H1 (cell line): Measurements from ENCODE around the gene CHSY3. TPM values are rescaled to one million over a fixed set of nuclear protein-coding genes. Genes with fewer than 3 reads are reported as not detected.

Experiments
- CTCF ChIA-PET: fragments of 300-600 bp; sonication (Branson Sonifier 250); formaldehyde crosslinking; loops from one replicate; lab custom pipeline; 2021; ENCODE audit not compliant: partially characterized antibody; lab: Charles Lee
- POLR2A ChIA-PET: fragments of 300-600 bp; sonication (Branson Sonifier 250); formaldehyde crosslinking; loops from one replicate; lab custom pipeline; 2021; ENCODE audit warnings: inconsistent platforms; ENCODE audit not compliant: partially characterized antibody; lab: Charles Lee
- DNase-seq, 2 experiments: peaks; one replicate each; pipeline versions ENCODE4 v3.0.0 to v3.0.0-alpha.2; 2010 to 2022; ENCODE audit warnings: low spot score in 2 of 2, low read depth in 1 of 2, mixed read lengths in 1 of 2
- FAIRE-seq: peaks from 2 replicates; lab custom pipeline; 2011; peaks lifted over from hg19 to GRCh38; lab: Jason Lieb, UNC
- H2AFZ ChIP-seq: 2 replicates; pipeline ENCODE4 v1.8.1; 2012; ENCODE audit warnings: low read length, inconsistent platforms
- H2AK5ac ChIP-seq: 2 replicates; pipeline ENCODE4 v1.6.1; 2013; ENCODE audit warnings: low read depth, low read length
- H2BK120ac ChIP-seq: replicated peaks from 2 replicates; pipeline ENCODE3; 2013; ENCODE audit warnings: low read depth, low read length, inconsistent platforms
- H2BK12ac ChIP-seq: 2 replicates; pipeline ENCODE4 v1.6.1; 2013; ENCODE audit warnings: low read depth, low read length
- H2BK15ac ChIP-seq: 2 replicates; pipeline ENCODE4 v1.6.1; 2013; ENCODE audit warnings: low read length
- H2BK20ac ChIP-seq: 2 replicates; pipeline ENCODE4 v1.6.1; 2013; ENCODE audit warnings: low read length
- H2BK5ac ChIP-seq: 2 replicates; pipeline ENCODE4 v1.6.1; 2013; ENCODE audit warnings: low read depth, low read length
- H3K14ac ChIP-seq: 2 replicates; pipeline ENCODE4 v1.6.1; 2013; ENCODE audit warnings: inconsistent platforms; ENCODE audit not compliant: insufficient read length
- H3K18ac ChIP-seq: 2 replicates; pipeline ENCODE4 v1.6.1; 2013; ENCODE audit warnings: low read length; ENCODE audit errors: extremely low read depth
- H3K23ac ChIP-seq: 2 replicates; pipeline ENCODE4 v1.6.1; 2013; ENCODE audit warnings: inconsistent platforms; ENCODE audit not compliant: insufficient read length
- H3K23me2 ChIP-seq: 2 replicates; pipeline ENCODE4 v1.6.1; 2013; ENCODE audit warnings: low read depth, low read length
- H3K27ac ChIP-seq: 2 replicates; pipeline ENCODE4 v1.6.1; 2011; ENCODE audit warnings: low read depth, low read length, inconsistent platforms
- H3K27me3 ChIP-seq, 4 experiments: replicated peaks in 1 of 4; 1 replicate in 1 of 4; 2 replicates in 3 of 4; pipeline versions ENCODE4 v1.6.1 to v1.8.1; 2011 to 2013; ENCODE audit warnings: low read length in 3 of 4, mild to moderate bottlenecking in 3 of 4, inconsistent platforms in 2 of 4, mixed read lengths in 2 of 4, moderate library complexity in 1 of 4; ENCODE audit not compliant: control insufficient read depth in 3 of 4, insufficient read depth in 3 of 4; ENCODE audit errors: extremely low read depth in 1 of 4
- H3K36me3 ChIP-seq, 4 experiments: 2 replicates each; pipeline versions ENCODE4 v1.6.1 to v1.8.1; 2011 to 2013; ENCODE audit warnings: mild to moderate bottlenecking in 4 of 4, low read length in 3 of 4, moderate library complexity in 2 of 4, control low read depth in 1 of 4, inconsistent platforms in 1 of 4; ENCODE audit not compliant: insufficient read depth in 4 of 4, control insufficient read depth in 2 of 4
- H3K4ac ChIP-seq: replicated peaks from 2 replicates; pipeline ENCODE3; 2013; ENCODE audit warnings: low read length, low read depth, mixed read lengths, inconsistent platforms; ENCODE audit not compliant: insufficient read length
- H3K4me1 ChIP-seq, 4 experiments: replicated peaks in 1 of 4; 1 replicate in 1 of 4; 2 replicates in 3 of 4; pipeline versions ENCODE4 v1.6.1 to v1.8.1; 2011 to 2013; ENCODE audit warnings: low read length in 3 of 4, inconsistent platforms in 2 of 4, mixed read lengths in 1 of 4; ENCODE audit not compliant: insufficient read depth in 4 of 4, control insufficient read depth in 3 of 4
- H3K4me2 ChIP-seq, 2 experiments: 2 replicates each; pipeline versions ENCODE4 v1.6.1 to v1.8.1; 2011 to 2013; ENCODE audit warnings: low read depth in 2 of 2, low read length in 2 of 2, control low read depth in 1 of 2, inconsistent platforms in 1 of 2, mild to moderate bottlenecking in 1 of 2; ENCODE audit not compliant: insufficient read depth in 1 of 2
- H3K4me3 ChIP-seq, 4 experiments: fragments of 200-600, 300-600 bp in 1 of 4; sonication (generic), shearing (Covaris generic), sonication (Bioruptor Twin) in 1 of 4; 2 replicates each; pipeline versions ENCODE4 v1.5.1 to v1.8.1; 2011 to 2016; ENCODE audit warnings: low read length in 4 of 4, low read depth in 3 of 4, control low read depth in 2 of 4, inconsistent platforms in 2 of 4, mild to moderate bottlenecking in 2 of 4, mixed read lengths in 1 of 4, moderate library complexity in 1 of 4; ENCODE audit not compliant: insufficient read depth in 2 of 4; ENCODE audit errors: extremely low read depth in 1 of 4
- H3K56ac ChIP-seq: replicated peaks from 2 replicates; pipeline ENCODE3; 2013; ENCODE audit warnings: low read depth, mild to moderate bottlenecking, mixed read lengths, low read length, inconsistent platforms; ENCODE audit not compliant: insufficient read length
- H3K79me1 ChIP-seq: 2 replicates; pipeline ENCODE4 v1.6.1; 2013; ENCODE audit warnings: low read depth, low read length, control low read depth
- H3K79me2 ChIP-seq, 2 experiments: 2 replicates each; pipeline versions ENCODE4 v1.6.1 to v1.8.1; 2012 to 2013; ENCODE audit warnings: low read length in 2 of 2, mild to moderate bottlenecking in 2 of 2, inconsistent platforms in 1 of 2; ENCODE audit not compliant: insufficient read depth in 2 of 2, control insufficient read depth in 1 of 2
- H3K9ac ChIP-seq, 4 experiments: replicated peaks in 1 of 4; 1 replicate in 1 of 4; 2 replicates in 3 of 4; pipeline versions ENCODE4 v1.6.1 to v1.8.1; 2011 to 2013; ENCODE audit warnings: low read depth in 3 of 4, low read length in 3 of 4, control low read depth in 2 of 4, mild to moderate bottlenecking in 2 of 4, moderate library complexity in 2 of 4, inconsistent platforms in 1 of 4; ENCODE audit errors: extremely low read depth in 1 of 4
- H3K9me3 ChIP-seq, 2 experiments: 2 replicates each; pipeline versions ENCODE4 v1.6.1 to v1.8.1; 2012 to 2013; ENCODE audit warnings: mild to moderate bottlenecking in 2 of 2, moderate library complexity in 2 of 2, control low read depth in 1 of 2, inconsistent platforms in 1 of 2, low read depth in 1 of 2, low read length in 1 of 2, mixed read lengths in 1 of 2; ENCODE audit not compliant: insufficient read depth in 2 of 2
- H4K20me1 ChIP-seq, 2 experiments: replicated peaks in 1 of 2; 2 replicates each; pipeline versions ENCODE3 to v1.8.1; 2011 to 2013; ENCODE audit warnings: inconsistent platforms in 2 of 2, low read length in 2 of 2, mild to moderate bottlenecking in 1 of 2; ENCODE audit not compliant: insufficient read depth in 2 of 2, control insufficient read depth in 1 of 2
- H4K5ac ChIP-seq: 2 replicates; pipeline ENCODE4 v1.6.1; 2013; ENCODE audit warnings: low read length, low read depth, mixed read lengths, inconsistent platforms; ENCODE audit not compliant: insufficient read length
- H4K8ac ChIP-seq: 2 replicates; pipeline ENCODE4 v1.8.0; 2013; ENCODE audit warnings: mild to moderate bottlenecking, moderate library complexity, low read length, inconsistent platforms; ENCODE audit not compliant: insufficient read depth; ENCODE audit errors: extremely low read depth
- H4K91ac ChIP-seq: replicated peaks from 2 replicates; pipeline ENCODE3; 2013; ENCODE audit warnings: low read length, mixed read lengths, inconsistent platforms; ENCODE audit not compliant: insufficient read length
- BACH1 ChIP-seq: IDR thresholded peaks from 2 replicates; pipeline ENCODE4 v1.6.1; 2012; ENCODE audit warnings: low read length, improper control_type of control experiment
- CBX5 ChIP-seq: fragments of 300-800, 300-1000 bp; sonication (generic); IDR thresholded peaks from 2 replicates; pipeline ENCODE4 v1.7.1; 2016; ENCODE audit warnings: antibody characterized with exemption, low read length, low read depth
- CTBP2 ChIP-seq: IDR thresholded peaks from 2 replicates; pipeline ENCODE4 v1.7.0; 2011; ENCODE audit warnings: borderline replicate concordance, mild to moderate bottlenecking, moderate library complexity, mixed read lengths, low read length; ENCODE audit not compliant: insufficient read depth, insufficient read length
- E2F6 ChIP-seq: IDR thresholded peaks from 2 replicates; pipeline ENCODE4 v1.6.1; 2012; ENCODE audit warnings: inconsistent platforms
- EZH2 ChIP-seq: fragments of 200-600 bp; sonication (generic); IDR thresholded peaks from 2 replicates; pipeline ENCODE4 v1.7.1; 2012; ENCODE audit warnings: low read depth, mild to moderate bottlenecking, moderate library complexity, low read length, inconsistent platforms; ENCODE audit not compliant: severe bottlenecking
- KDM5A ChIP-seq: fragments of 200-600 bp; IDR thresholded peaks from 2 replicates; pipeline ENCODE4 v1.7.1; 2012; ENCODE audit warnings: mild to moderate bottlenecking, low read length, inconsistent platforms, mixed read lengths
- NANOG ChIP-seq: IDR thresholded peaks from 2 replicates; pipeline ENCODE4 v1.6.1; 2011; ENCODE audit warnings: low read length, low read depth, mild to moderate bottlenecking, inconsistent platforms; ENCODE audit not compliant: insufficient read depth, poor library complexity, severe bottlenecking
- RXRA ChIP-seq: IDR thresholded peaks from 2 replicates; pipeline ENCODE4 v1.6.1; 2011; ENCODE audit warnings: low read depth, mild to moderate bottlenecking, low read length, moderate library complexity; ENCODE audit not compliant: insufficient read depth
- SUZ12 ChIP-seq: fragments of 200-600 bp; sonication (generic); IDR thresholded peaks from 2 replicates; pipeline ENCODE4 v1.6.1; 2012; ENCODE audit warnings: mild to moderate bottlenecking, inconsistent platforms, low read length, moderate library complexity, mixed read lengths
- WGBS, 2 experiments: shearing (Covaris generic) in 1 of 2; methylation state at CpG; one replicate each; pipeline versions ENCODE4 v1.1.6 to v1.1.7; 2013 to 2015; ENCODE audit warnings: low lambda C conversion rate in 2 of 2, mixed read lengths in 2 of 2, inconsistent platforms in 1 of 2, low coverage in 1 of 2, missing lambda C conversion rate in 1 of 2; ENCODE audit not compliant: insufficient replicate concordance in 2 of 2, insufficient coverage in 1 of 2, insufficient read length in 1 of 2; ENCODE audit errors: extremely low coverage in 1 of 2, missing lambda C conversion rate in 1 of 2; 5-methylcytosine and 5-hydroxymethylcytosine counted together
- polyA plus RNA-seq, 7 experiments: library from polyadenylated mRNA; depleted of rRNA in 3 of 7; stranded (reverse) in 5 of 7; unstranded in 2 of 7; fragments of >200 nt in 5 of 7; fragments of 200-250 nt in 2 of 7; gene quantifications; 1 replicate in 5 of 7; 2 replicates in 1 of 7; 4 replicates in 1 of 7; pipeline versions ENCODE4 v1.2.1 to v1.2.3, GENCODE V29; 2011 to 2013; ENCODE audit warnings: missing spikeins in 2 of 7, mixed read lengths in 2 of 7
- total RNA-seq: library from RNA; stranded (reverse); fragmentation: NEBNext Ultra II Directional; extraction: Animal tissue kit (Norgen Biotek cat#: 25700); gene quantifications from 2 replicates; pipeline ENCODE4 v1.2.1, GENCODE V29; 2021

The CHSY3 gene
- total and polyA plus RNA-seq, 2 of the 8 experiments (the other 6 are each of a cell fraction or from before 2014, with no cell fraction given), result 0.24 to 1.8 TPM

GRCh38 chr5:130099008-130099407 is 194.7 kb downstream of the CHSY3 start:
- Histone ChIP-seq H2BK120ac (no peak overlapping the region), H3K4me3 (no peak overlapping the region), H4K8ac (no peak overlapping the region), H3K9ac (no peak overlapping the region), H2BK15ac (no peak overlapping the region), H4K5ac (no peak overlapping the region), H3K14ac (no peak overlapping the region), H3K23me2 (no peaks in the 10 kb centered on the region), H2BK5ac (no peak overlapping the region), H3K27me3 (no peaks in the 10 kb centered on the region), H3K36me3 (no peaks in the 10 kb centered on the region), H3K4ac (no peak overlapping the region), H4K20me1 (no peaks in the 10 kb centered on the region), H3K23ac (no peak overlapping the region), H3K9me3 (no peaks in the 10 kb centered on the region), H3K27ac (no peak overlapping the region), H3K4me1 (no peaks in the 10 kb centered on the region), H3K56ac (no peak overlapping the region), H2AFZ (no peak overlapping the region), H3K79me1 (no peaks in the 10 kb centered on the region), H2BK20ac (no peak overlapping the region), H2BK12ac (no peak overlapping the region), H4K91ac (no peak overlapping the region), H3K18ac (no peak overlapping the region), H3K79me2 (no peaks in the 10 kb centered on the region), H3K4me2 (no peak overlapping the region), H2AK5ac (no peak overlapping the region)
- 90% methylated on average over 2 of the region's 2 CpGs; no CpG with 5 or more reads in 1 of the 2 experiments for WGBS, 2 experiments
- CTCF ChIA-PET, result interaction anchor here (1.0 to 1.4 kb wide), 2 partner anchors 11 to 43 kb away, joined by 3 to 5 read pairs; no protein-coding TSS in a partner anchor
- DNase-seq (no peak), FAIRE-seq (no peak)
- POLR2A ChIA-PET, result no interaction called here
- TF ChIP-seq CBX5 (no peak), E2F6 (no peak), EZH2 (no peak), RXRA (no peak), NANOG (no peak), SUZ12 (no peak), KDM5A (no peak), BACH1 (no peak), CTBP2 (no peak)
